Karpas-422 (cell line): ENCODE data around the gene BNC2. TPM values are rescaled to one million over a fixed set of nuclear protein-coding genes. Genes with fewer than 3 reads are reported as not detected.

Source experiments
- DNase-seq: peaks from one replicate; pipeline ENCODE4 v3.0.0-alpha.2; 2015
- H2AFZ ChIP-seq: fragments of 200-600 bp; sonication (generic); 2 replicates; pipeline ENCODE4 v1.6.1; 2014; ENCODE audit warnings: antibody characterized with exemption, low read length, mixed read lengths
- H3K27ac ChIP-seq: fragments of 200-600 bp; sonication (generic); 2 replicates; pipeline ENCODE4 v1.5.1; 2014; ENCODE audit warnings: mild to moderate bottlenecking, low read length, moderate library complexity
- H3K27me3 ChIP-seq: fragments of 200-600 bp; sonication (generic); 2 replicates; pipeline ENCODE4 v1.6.1; 2014; ENCODE audit warnings: low read length, mixed read lengths
- H3K36me3 ChIP-seq: fragments of 200-600 bp; sonication (generic); 2 replicates; pipeline ENCODE4 v1.6.1; 2014; ENCODE audit warnings: low read length, mixed read lengths; ENCODE audit not compliant: insufficient read depth
- H3K4me1 ChIP-seq: fragments of 200-600 bp; sonication (generic); 2 replicates; pipeline ENCODE4 v1.6.1; 2014; ENCODE audit warnings: mild to moderate bottlenecking, low read length, mixed read lengths
- H3K4me2 ChIP-seq: fragments of 200-600 bp; sonication (generic); 2 replicates; pipeline ENCODE4 v1.6.1; 2014; ENCODE audit warnings: low read length, low read depth, mild to moderate bottlenecking; ENCODE audit not compliant: poor library complexity, severe bottlenecking
- H3K4me3 ChIP-seq: fragments of 200-600 bp; sonication (generic); 2 replicates; pipeline ENCODE4 v1.5.1; 2014; ENCODE audit warnings: mild to moderate bottlenecking, antibody characterized with exemption, low read length, mixed read lengths
- H3K79me2 ChIP-seq: fragments of 200-600 bp; sonication (generic); 2 replicates; pipeline ENCODE4 v1.6.1; 2014; ENCODE audit warnings: mild to moderate bottlenecking, low read length, mixed read lengths
- H3K9ac ChIP-seq: fragments of 200-600 bp; sonication (generic); 2 replicates; pipeline ENCODE4 v1.6.0; 2014; ENCODE audit warnings: low read length
- H3K9me2 ChIP-seq: fragments of 200-600 bp; sonication (generic), shearing (Covaris generic); replicated peaks from 2 replicates; pipeline ENCODE4 v1.6.0; 2014; ENCODE audit warnings: mild to moderate bottlenecking, low read length, moderate library complexity; ENCODE audit not compliant: insufficient read depth
- H3K9me3 ChIP-seq: fragments of 300-700, 200-600 bp; sonication (generic); 2 replicates; pipeline ENCODE4 v1.6.1; 2014; ENCODE audit warnings: low read length, mixed read lengths
- H4K20me1 ChIP-seq: fragments of 200-600 bp; sonication (generic); 2 replicates; pipeline ENCODE4 v1.6.1; 2014; ENCODE audit warnings: mild to moderate bottlenecking, antibody characterized with exemption, low read length, low read depth; ENCODE audit not compliant: insufficient read depth
- total RNA-seq: library from RNA; depleted of rRNA; stranded (reverse); fragments of >200 nt; shearing (Covaris generic); gene quantifications from 2 replicates; pipeline ENCODE4 v1.2.3, GENCODE V29; 2014; ENCODE audit warnings: low replicate concordance

BNC2 gene
- total RNA-seq, 1 experiment from 2014 or later: not detected

GRCh38 chr9:16611983-16612382 is 258.5 kb downstream of the BNC2 start:
- Histone ChIP-seq H3K4me1 (peaks cover 23% of the 10 kb centered on the region), H3K9ac (no peak overlapping the region), H2AFZ (no peak overlapping the region), H3K4me2 (no peak overlapping the region), H3K9me3 (no peaks in the 10 kb centered on the region), H3K9me2 (no peaks in the 10 kb centered on the region), H3K79me2 (no peaks in the 10 kb centered on the region), H3K27ac (no peak overlapping the region), H3K27me3 (no peaks in the 10 kb centered on the region), H3K4me3 (no peak overlapping the region), H4K20me1 (no peaks in the 10 kb centered on the region), H3K36me3 (no peaks in the 10 kb centered on the region)
- no peak for DNase-seq

- Histone ChIP-seq H3K36me3 (no peaks in the 10 kb centered on the region), H3K4me3 (no peak overlapping the region)
Observed at GRCh38 chr9:16611001-16611400, 259.5 kb downstream of the BNC2 start.

GRCh38 chr9:16610538-16610937 is 259.9 kb downstream of the BNC2 start:
- H3K27me3 ChIP-seq: no peaks in the 10 kb centered on the region
- no peaks in the 10 kb centered on the region for H3K79me2 ChIP-seq
- no peak overlapping the region for H3K9ac ChIP-seq
- no peak overlapping the region for H3K4me2 ChIP-seq
- no peak overlapping the region for H3K27ac ChIP-seq
- H3K36me3 ChIP-seq: no peaks in the 10 kb centered on the region
- H3K4me3 ChIP-seq: no peak overlapping the region
- no peaks in the 10 kb centered on the region for H4K20me1 ChIP-seq
- no peaks in the 10 kb centered on the region for H3K9me2 ChIP-seq
- no peaks in the 10 kb centered on the region for H3K9me3 ChIP-seq
- DNase-seq: no peak
- peaks cover 23% of the 10 kb centered on the region for H3K4me1 ChIP-seq
- H2AFZ ChIP-seq: no peak overlapping the region

More at GRCh38 chr9:16611001-16611400, 259.5 kb downstream of the BNC2 start:
- no peak overlapping the region for H3K27ac ChIP-seq
- DNase-seq: no peak
- H3K4me2 ChIP-seq: no peak overlapping the region
- no peak overlapping the region for H3K9ac ChIP-seq
- no peaks in the 10 kb centered on the region for H3K9me3 ChIP-seq
- no peaks in the 10 kb centered on the region for H4K20me1 ChIP-seq
- no peaks in the 10 kb centered on the region for H3K9me2 ChIP-seq
- H2AFZ ChIP-seq: no peak overlapping the region
- H3K79me2 ChIP-seq: no peaks in the 10 kb centered on the region
- no peaks in the 10 kb centered on the region for H3K27me3 ChIP-seq
- H3K4me1 ChIP-seq: peaks cover 23% of the 10 kb centered on the region

GRCh38 chr9:16608906-16609305 is 261.6 kb downstream of the BNC2 start:
- Histone ChIP-seq H3K4me1 (peaks cover 23% of the 10 kb centered on the region), H3K27ac (peak overlapping the region; percentile 59), H2AFZ (0 out of 2 replicates have a peak overlapping the region, but pooled peaks have one; percentile 26), H3K4me3 (peak overlapping the region; percentile 13; the same call in 1 of the 2 replicates), H3K79me2 (no peaks in the 10 kb centered on the region), H3K36me3 (no peaks in the 10 kb centered on the region), H3K27me3 (no peaks in the 10 kb centered on the region), H3K9me2 (no peaks in the 10 kb centered on the region), H3K4me2 (peak overlapping the region; percentile 56), H3K9me3 (no peaks in the 10 kb centered on the region), H4K20me1 (no peaks in the 10 kb centered on the region), H3K9ac (no peak overlapping the region)
- DNase-seq: peak; percentile 60

GRCh38 chr9:16602494-16602893 is 268.0 kb downstream of the BNC2 start:
- no peaks in the 10 kb centered on the region for H3K79me2 ChIP-seq
- H4K20me1 ChIP-seq: no peaks in the 10 kb centered on the region
- no peak overlapping the region for H3K27ac ChIP-seq
- no peak overlapping the region for H3K9ac ChIP-seq
- no peak for DNase-seq
- H3K4me3 ChIP-seq: no peak overlapping the region
- no peaks in the 10 kb centered on the region for H3K27me3 ChIP-seq
- H3K4me1 ChIP-seq: peaks cover under 1% of the 10 kb centered on the region
- H3K9me3 ChIP-seq: no peaks in the 10 kb centered on the region
- no peak overlapping the region for H3K4me2 ChIP-seq
- H3K36me3 ChIP-seq: no peaks in the 10 kb centered on the region
- H3K9me2 ChIP-seq: no peaks in the 10 kb centered on the region
- no peak overlapping the region for H2AFZ ChIP-seq

- H3K9me3 ChIP-seq: no peaks in the 10 kb centered on the region
- H3K9ac ChIP-seq: no peak overlapping the region
- H3K36me3 ChIP-seq: no peaks in the 10 kb centered on the region
- H3K4me3 ChIP-seq: no peak overlapping the region
- no peaks in the 10 kb centered on the region for H3K27me3 ChIP-seq
- no peak overlapping the region for H3K4me2 ChIP-seq
- H3K27ac ChIP-seq: no peak overlapping the region
- DNase-seq: no peak
- no peaks in the 10 kb centered on the region for H4K20me1 ChIP-seq
- no peak overlapping the region for H2AFZ ChIP-seq
- no peaks in the 10 kb centered on the region for H3K79me2 ChIP-seq
- H3K4me1 ChIP-seq: no peaks in the 10 kb centered on the region
- H3K9me2 ChIP-seq: no peaks in the 10 kb centered on the region
Observed at GRCh38 chr9:16601991-16602390, 268.5 kb downstream of the BNC2 start.

- H3K9me2 ChIP-seq: no peaks in the 10 kb centered on the region
- H3K4me1 ChIP-seq: no peaks in the 10 kb centered on the region
- no peak overlapping the region for H2AFZ ChIP-seq
- no peak overlapping the region for H3K4me3 ChIP-seq
- no peak overlapping the region for H3K4me2 ChIP-seq
- no peak overlapping the region for H3K27ac ChIP-seq
- H3K9ac ChIP-seq: no peak overlapping the region
- no peaks in the 10 kb centered on the region for H3K9me3 ChIP-seq
- no peaks in the 10 kb centered on the region for H3K27me3 ChIP-seq
- H4K20me1 ChIP-seq: no peaks in the 10 kb centered on the region
- no peaks in the 10 kb centered on the region for H3K36me3 ChIP-seq
- no peaks in the 10 kb centered on the region for H3K79me2 ChIP-seq
- DNase-seq: no peak
Observed at GRCh38 chr9:16598316-16598715, 272.2 kb downstream of the BNC2 start.

GRCh38 chr9:16597136-16597535 is 273.3 kb downstream of the BNC2 start:
- Histone ChIP-seq H3K36me3 (no peaks in the 10 kb centered on the region), H3K4me1 (no peaks in the 10 kb centered on the region), H4K20me1 (no peaks in the 10 kb centered on the region), H3K27ac (no peak overlapping the region), H3K9me3 (no peaks in the 10 kb centered on the region), H3K4me3 (no peak overlapping the region), H3K4me2 (no peak overlapping the region), H3K9ac (no peak overlapping the region), H3K79me2 (no peaks in the 10 kb centered on the region), H3K27me3 (no peaks in the 10 kb centered on the region), H3K9me2 (no peaks in the 10 kb centered on the region), H2AFZ (no peak overlapping the region)
- DNase-seq: no peak

- Histone ChIP-seq H4K20me1 (no peaks in the 10 kb centered on the region), H3K4me1 (no peaks in the 10 kb centered on the region), H3K27ac (no peak overlapping the region), H3K9me2 (no peaks in the 10 kb centered on the region), H3K79me2 (no peaks in the 10 kb centered on the region), H3K36me3 (no peaks in the 10 kb centered on the region), H3K4me2 (no peak overlapping the region), H3K9me3 (no peaks in the 10 kb centered on the region), H3K4me3 (no peak overlapping the region), H2AFZ (no peak overlapping the region), H3K27me3 (no peaks in the 10 kb centered on the region), H3K9ac (no peak overlapping the region)
- DNase-seq: no peak
Observed at GRCh38 chr9:16595227-16595626, 275.2 kb downstream of the BNC2 start.
